ENCODE results near the gene FAM149B1.
"Not testable (repeated sequence)": the region's sequence is repeated elsewhere in the genome, so short reads cannot be mapped to it uniquely, and the experiment has no call there.

The FAM149B1 gene

GRCh38 chr10:73238990-73239566 is 71.2 kb downstream of the FAM149B1 start:
- DNase-seq: no peak

- no peak for DNase-seq
Measured at GRCh38 chr10:73239908-73240307, 72.0 kb downstream of the FAM149B1 start.

- DNase-seq: no peak
Measured at GRCh38 chr10:73244866-73245477, 77.1 kb downstream of the FAM149B1 start.

GRCh38 chr10:73246322-73246645 is 78.4 kb downstream of the FAM149B1 start:
- DNase-seq: no peak

GRCh38 chr10:73246646-73247508 is 79.0 kb downstream of the FAM149B1 start, which contains the start of gene DNAJC9:
DNAJC9 (minus strand) TSS chr10:73247255; CDS start chr10:73247189, 66 bp downstream.
- peak; percentile 71 for DNase-seq

- no peak for DNase-seq
Measured at GRCh38 chr10:73247509-73248258, 79.8 kb downstream of the FAM149B1 start.

- DNase-seq: no peak
Measured at GRCh38 chr10:73248259-73248724, 80.4 kb downstream of the FAM149B1 start.

GRCh38 chr10:73251683-73252444 is 83.9 kb downstream of the FAM149B1 start:
- DNase-seq: no peak

- DNase-seq: peak; percentile 87
Measured at GRCh38 chr10:73252445-73253224, 84.7 kb downstream of the FAM149B1 start, which contains the start of gene MRPS16. MRPS16 (minus strand) TSS chr10:73252644; CDS start chr10:73252482, 162 bp downstream.

GRCh38 chr10:73253225-73253555 is 85.3 kb downstream of the FAM149B1 start:
- DNase-seq: no peak

GRCh38 chr10:73258612-73259011 is 90.7 kb downstream of the FAM149B1 start:
- DNase-seq: not testable (repeated sequence)

- DNase-seq: no peak
Measured at GRCh38 chr10:73261362-73261995, 93.6 kb downstream of the FAM149B1 start.

GRCh38 chr10:73262105-73262730 is 94.3 kb downstream of the FAM149B1 start:
- DNase-seq: no peak

- DNase-seq: no peak
Measured at GRCh38 chr10:73262880-73263555, 95.1 kb downstream of the FAM149B1 start.

- no peak for DNase-seq
Measured at GRCh38 chr10:73263693-73264347, 95.9 kb downstream of the FAM149B1 start.

GRCh38 chr10:73264423-73264822 is 96.5 kb downstream of the FAM149B1 start:
- DNase-seq: no peak

- DNase-seq: no peak
Measured at GRCh38 chr10:73281097-73281496, 113.2 kb downstream of the FAM149B1 start.

- no peak for DNase-seq
Measured at GRCh38 chr10:73287441-73287840, 119.5 kb downstream of the FAM149B1 start.

- DNase-seq: no peak
Measured at GRCh38 chr10:73289958-73290357, 122.0 kb downstream of the FAM149B1 start.
